GM21526 (cell line): ENCODE results near the gene ADGRL3.

ENCODE experiments used
- ATAC-seq: cut with Tn5 transposase; IDR thresholded peaks from one replicate; pipeline ENCODE4 v1.9.1; 2021; ENCODE audit warnings: moderate library complexity; ENCODE audit not compliant: unreplicated experiment, low FRiP score

Gene ADGRL3

GRCh38 chr4:61407642-61408618, 207.8 kb downstream of the ADGRL3 start:
- no peak for ATAC-seq

- no peak for ATAC-seq
These were observed 208.7 kb downstream of the ADGRL3 start for GRCh38 chr4:61408861-61409260.

- ATAC-seq, result no peak
These were observed 211.1 kb downstream of the ADGRL3 start for GRCh38 chr4:61411241-61411640.

- ATAC-seq, result no peak
These were observed 225.2 kb downstream of the ADGRL3 start for GRCh38 chr4:61425315-61425714.

GRCh38 chr4:61426229-61426628, 226.1 kb downstream of the ADGRL3 start:
- ATAC-seq, result no peak

- ATAC-seq, result no peak
These were observed 227.1 kb downstream of the ADGRL3 start for GRCh38 chr4:61427099-61427817.

- no peak for ATAC-seq
These were observed 227.8 kb downstream of the ADGRL3 start for GRCh38 chr4:61427818-61428495.

GRCh38 chr4:61428950-61429349, 228.8 kb downstream of the ADGRL3 start:
- no peak for ATAC-seq

- no peak for ATAC-seq
These were observed 231.0 kb downstream of the ADGRL3 start for GRCh38 chr4:61431131-61431530.

GRCh38 chr4:61437923-61438322, 237.8 kb downstream of the ADGRL3 start:
- no peak for ATAC-seq

- ATAC-seq, result no peak
These were observed 240.2 kb downstream of the ADGRL3 start for GRCh38 chr4:61440321-61440720.

GRCh38 chr4:61442936-61443335, 242.8 kb downstream of the ADGRL3 start:
- ATAC-seq, result no peak

GRCh38 chr4:61443813-61444510, 243.8 kb downstream of the ADGRL3 start:
- no peak for ATAC-seq

GRCh38 chr4:61445374-61446063, 245.4 kb downstream of the ADGRL3 start:
- no peak for ATAC-seq

GRCh38 chr4:61446941-61447340, 246.8 kb downstream of the ADGRL3 start:
- no peak for ATAC-seq

GRCh38 chr4:61447918-61448317, 247.8 kb downstream of the ADGRL3 start:
- ATAC-seq, result no peak

GRCh38 chr4:61451935-61452334, 251.8 kb downstream of the ADGRL3 start:
- ATAC-seq, result no peak

GRCh38 chr4:61461956-61462355, 261.8 kb downstream of the ADGRL3 start:
- ATAC-seq, result no peak

- ATAC-seq, result no peak
These were observed 262.6 kb downstream of the ADGRL3 start for GRCh38 chr4:61462451-61463326.
